Stimulated activated CD4-positive, alpha-beta T cell treated with anti-CD3 and anti-CD28 coated beads, Interleukin-2, amount 100 ng/mL, for 48 hours (primary cell): ENCODE measurements around the gene IKBKE.
"Not testable (repeated sequence)": the region's sequence is repeated elsewhere in the genome, so short reads cannot be mapped to it uniquely, and the experiment has no call there.

Source experiments
- DNase-seq, 2 donors: peaks; one replicate each; pipeline ENCODE4 v3.0.0-alpha.2; 2020

Gene IKBKE

GRCh38 chr1:206477110-206477509, 6.8 kb downstream of the IKBKE start:
- DNase-seq = no peak

DNA sequence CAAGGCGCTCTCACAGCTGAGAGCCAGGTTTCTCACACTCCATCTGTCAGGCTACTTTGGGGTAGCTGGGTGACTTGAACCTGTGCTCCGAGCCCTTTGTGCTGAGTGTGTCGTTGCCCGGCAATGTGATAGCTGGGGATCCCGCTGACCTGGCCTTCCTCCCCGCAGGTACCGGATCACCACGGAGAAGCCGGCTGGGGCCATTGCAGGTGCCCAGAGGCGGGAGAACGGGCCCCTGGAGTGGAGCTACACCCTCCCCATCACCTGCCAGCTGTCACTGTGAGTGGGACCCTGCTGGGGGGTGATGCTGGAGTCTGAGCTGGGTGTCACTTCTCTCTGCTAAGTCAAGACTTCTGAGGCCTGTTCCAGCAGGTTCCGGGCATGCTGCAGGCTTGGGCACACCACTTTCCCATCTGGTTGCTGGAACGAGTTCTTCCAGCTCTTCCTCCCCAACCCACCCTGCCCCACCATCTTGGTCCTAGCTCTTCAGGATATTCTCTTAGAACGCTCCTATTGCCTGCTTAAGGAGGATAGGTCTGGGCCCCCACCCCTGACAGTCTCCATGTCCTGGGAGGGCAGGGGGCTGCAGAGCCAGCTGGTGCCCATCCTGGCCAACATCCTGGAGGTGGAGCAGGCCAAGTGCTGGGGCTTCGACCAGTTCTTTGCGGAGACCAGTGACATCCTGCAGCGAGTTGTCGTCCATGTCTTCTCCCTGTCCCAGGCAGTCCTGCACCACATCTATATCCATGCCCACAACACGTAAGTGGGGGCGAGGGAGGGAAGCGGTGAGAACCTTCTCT, 7.5 kb downstream of the IKBKE start:
- DNase-seq = no peak

DNA sequence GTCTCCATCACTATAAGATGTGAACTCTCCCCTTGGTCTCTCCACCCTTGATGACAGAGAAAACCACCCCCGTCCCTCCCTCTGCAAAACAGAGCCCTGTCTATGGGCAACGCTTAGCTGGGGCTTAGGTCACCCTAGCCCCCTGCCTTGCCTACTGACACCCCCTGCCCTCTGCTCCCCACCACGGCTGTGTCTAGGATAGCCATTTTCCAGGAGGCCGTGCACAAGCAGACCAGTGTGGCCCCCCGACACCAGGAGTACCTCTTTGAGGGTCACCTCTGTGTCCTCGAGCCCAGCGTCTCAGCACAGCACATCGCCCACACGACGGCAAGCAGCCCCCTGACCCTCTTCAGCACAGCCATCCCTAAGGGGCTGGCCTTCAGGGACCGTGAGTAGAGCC, 8.5 kb downstream of the IKBKE start:
- no peak for DNase-seq

DNA sequence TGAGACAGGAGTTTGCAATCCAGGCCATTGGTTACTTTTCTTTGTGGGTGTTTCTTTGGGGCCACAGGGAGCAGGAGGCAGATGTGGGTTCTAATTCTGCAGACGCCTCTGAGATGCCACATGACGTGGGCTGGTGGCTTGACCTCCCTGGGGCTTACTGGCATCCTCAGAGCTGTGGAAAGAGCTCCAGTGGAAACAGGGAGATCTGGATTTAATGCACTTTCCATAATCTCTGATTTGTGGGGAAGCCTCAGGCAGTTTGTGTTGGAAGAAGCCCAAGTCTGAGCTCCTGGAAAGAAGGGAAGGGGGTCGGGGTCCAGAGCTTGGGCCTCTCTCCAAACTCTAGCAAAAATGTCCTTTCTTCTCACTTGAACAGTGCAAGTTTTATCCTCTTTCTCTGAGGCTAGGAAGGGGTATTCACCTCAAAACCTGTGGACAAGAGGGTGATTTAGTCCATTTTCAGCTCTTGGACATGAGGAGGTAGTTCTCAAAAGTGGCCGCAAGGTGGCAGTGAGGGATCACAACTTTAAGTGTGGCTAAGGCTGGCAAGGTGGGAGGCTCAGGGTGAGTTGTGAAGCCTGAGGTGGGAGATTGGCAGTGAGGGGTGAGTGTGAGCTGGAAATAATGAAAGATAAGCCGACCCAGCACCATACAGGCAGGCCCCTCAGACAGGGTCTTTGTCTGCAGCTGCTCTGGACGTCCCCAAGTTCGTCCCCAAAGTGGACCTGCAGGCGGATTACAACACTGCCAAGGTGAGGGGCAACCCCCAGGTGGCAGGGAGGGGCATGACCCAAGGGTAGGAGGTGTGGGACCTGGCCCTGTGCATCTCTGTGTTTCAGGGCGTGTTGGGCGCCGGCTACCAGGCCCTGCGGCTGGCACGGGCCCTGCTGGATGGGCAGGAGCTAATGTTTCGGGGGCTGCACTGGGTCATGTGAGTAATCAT, 9.2 kb downstream of the IKBKE start:
- peak; percentile 60 to 64 for DNase-seq

DNA sequence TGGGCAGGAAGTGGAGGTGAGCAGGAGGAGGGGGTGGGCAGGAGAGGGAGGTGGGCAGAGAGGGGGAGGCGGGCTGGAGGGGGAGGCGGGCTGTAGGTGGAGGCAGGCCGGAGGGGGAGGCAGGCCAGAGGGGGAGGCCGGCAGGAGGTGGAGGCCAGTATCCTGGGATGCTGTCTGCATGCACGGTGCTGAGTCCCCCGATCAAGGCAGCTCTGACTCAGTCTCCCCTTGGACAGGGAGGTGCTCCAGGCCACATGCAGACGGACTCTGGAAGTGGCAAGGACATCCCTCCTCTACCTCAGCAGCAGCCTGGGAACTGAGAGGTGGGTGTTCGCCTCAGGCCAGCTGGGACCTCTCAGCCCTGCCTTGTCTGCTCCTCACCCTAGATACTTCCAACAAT, 9.9 kb downstream of the IKBKE start:
- no peak for DNase-seq

- DNase-seq = no peak
These were observed 12.3 kb downstream of the IKBKE start for GRCh38 chr1:206482611-206483010.

DNA sequence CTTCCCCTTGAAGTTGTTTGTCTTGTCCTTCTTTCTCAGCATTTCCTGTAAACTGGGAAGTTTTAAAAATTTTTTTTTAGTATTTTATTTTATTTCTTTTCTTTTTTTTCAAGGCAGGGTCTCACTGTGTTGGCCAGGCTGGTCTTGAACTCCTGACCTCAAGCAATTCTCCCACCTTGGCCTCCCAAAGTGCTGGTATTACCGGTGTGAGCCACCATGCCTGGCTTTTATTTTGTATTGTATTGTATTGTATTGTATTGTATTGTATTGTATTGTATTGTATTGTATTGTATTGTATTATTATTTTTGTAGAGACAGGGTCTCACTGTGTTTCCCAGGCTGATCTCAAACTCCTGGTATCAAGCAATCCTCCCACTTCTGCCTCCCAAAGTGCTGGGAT, 13.6 kb downstream of the IKBKE start:
- not testable (repeated sequence) for DNase-seq

DNA sequence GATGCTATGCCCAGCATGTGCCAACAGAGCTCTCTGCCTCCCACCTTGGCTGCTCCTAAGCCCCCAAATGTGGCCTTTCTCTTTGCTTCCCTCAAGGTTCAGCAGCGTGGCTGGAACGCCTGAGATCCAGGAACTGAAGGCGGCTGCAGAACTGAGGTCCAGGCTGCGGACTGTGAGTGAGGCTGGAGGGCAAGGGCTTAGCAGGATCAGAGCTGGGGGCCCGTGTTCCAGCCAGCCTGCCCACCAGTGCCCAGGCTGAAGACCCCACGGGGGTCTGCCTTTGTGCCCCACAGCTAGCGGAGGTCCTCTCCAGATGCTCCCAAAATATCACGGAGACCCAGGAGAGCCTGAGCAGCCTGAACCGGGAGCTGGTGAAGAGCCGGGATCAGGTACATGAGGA, 14.6 kb downstream of the IKBKE start:
- no peak for DNase-seq

DNA sequence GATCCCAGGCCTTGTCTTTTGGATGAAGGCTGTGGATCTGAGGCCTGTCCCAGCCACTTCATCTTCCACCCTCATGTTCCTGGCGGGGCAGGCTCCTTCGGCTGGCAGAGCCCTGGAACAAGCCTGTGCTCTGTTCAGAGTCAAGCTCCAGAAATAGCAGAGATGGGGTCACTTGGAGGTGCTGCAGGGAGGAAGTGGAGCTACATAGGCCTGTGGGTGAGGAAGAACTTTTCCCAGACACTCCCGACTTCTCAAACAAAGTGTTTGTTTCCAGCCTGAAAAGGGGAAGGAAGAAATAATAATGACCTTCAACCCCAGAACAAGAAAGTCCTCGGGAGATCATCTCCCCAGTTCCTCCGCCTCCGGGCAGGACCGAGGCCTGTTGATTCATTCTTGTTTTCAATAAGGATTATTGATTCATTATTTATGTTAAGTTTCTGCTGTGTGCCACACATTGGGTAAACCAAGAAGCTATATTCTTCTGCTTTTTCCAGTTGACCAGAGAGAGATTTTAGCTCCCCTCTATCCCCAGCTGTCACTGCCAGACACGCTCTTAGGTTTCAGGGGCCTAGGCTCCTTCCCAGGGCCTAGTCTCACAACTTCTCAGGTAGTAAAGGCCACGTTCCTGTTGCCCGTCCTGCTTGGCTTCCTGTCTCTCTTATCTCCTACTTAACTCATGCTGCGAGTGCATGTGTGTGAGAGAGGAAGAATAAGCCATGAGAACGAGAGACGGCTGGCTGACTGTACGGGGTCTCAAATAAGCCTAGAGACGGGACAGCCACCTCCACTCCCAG, 16.9 kb downstream of the IKBKE start:
- no peak for DNase-seq

DNA sequence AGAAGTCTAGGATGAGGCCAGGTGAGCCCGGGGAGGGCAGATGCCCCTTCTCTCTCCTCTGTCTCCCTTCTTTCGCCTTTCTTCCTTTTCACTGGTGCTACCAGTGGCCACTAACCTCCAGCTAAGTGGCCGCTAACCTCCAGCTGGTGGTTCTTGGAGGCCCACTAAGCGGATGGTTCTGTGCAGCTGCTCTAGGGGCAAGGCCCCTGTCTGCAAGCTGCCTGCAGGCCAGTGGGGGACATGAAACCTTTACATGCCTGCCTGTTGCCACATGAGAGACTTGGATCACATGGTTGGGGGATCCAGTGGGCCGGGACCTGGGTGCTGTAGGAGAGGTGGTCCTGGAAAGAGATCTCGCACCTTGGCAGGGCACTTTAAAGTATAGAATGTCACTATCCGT, 17.7 kb downstream of the IKBKE start:
- no peak for DNase-seq

- DNase-seq = no peak
These were observed 18.2 kb downstream of the IKBKE start for GRCh38 chr1:206488466-206488865.

DNA sequence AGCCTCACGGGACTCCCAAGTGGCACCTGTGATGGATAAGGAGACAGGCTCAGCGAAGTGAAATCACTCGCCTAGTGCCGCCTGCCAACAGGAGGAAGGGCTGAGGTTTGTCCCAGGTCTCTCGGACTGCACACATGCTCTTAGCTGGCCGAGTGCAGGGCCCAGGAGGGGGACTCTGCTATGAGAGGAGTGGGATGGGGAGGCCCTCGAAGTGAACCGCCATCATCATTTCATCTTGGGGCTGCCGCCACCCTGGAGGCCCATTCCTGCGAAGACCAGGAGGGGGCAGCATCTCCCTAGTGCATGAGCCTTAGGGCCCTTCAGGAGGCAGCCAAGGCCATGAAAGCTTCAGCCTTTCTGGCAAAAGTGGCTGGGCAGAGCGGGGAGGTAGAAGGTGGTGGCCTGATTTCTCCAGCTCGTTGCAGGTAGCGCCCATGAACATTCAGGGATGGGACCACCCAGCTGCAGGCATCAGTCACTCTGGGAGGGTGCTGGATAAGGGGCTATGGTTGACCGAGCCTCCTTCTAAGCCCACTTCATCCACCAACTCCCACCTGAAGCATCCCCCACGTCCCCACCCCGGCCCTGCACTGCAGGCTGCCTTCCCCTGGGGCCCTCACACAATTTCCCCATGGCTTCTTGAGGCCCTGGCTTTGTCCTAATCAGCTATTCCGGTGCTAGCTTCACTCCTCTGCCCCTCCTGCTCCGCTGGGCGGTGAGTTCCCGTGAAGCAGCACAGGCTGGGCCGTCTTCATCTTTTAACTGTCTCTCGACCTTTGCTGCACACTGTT, 19.9 kb downstream of the IKBKE start:
- peak; percentile 80 to 82 for DNase-seq

DNA sequence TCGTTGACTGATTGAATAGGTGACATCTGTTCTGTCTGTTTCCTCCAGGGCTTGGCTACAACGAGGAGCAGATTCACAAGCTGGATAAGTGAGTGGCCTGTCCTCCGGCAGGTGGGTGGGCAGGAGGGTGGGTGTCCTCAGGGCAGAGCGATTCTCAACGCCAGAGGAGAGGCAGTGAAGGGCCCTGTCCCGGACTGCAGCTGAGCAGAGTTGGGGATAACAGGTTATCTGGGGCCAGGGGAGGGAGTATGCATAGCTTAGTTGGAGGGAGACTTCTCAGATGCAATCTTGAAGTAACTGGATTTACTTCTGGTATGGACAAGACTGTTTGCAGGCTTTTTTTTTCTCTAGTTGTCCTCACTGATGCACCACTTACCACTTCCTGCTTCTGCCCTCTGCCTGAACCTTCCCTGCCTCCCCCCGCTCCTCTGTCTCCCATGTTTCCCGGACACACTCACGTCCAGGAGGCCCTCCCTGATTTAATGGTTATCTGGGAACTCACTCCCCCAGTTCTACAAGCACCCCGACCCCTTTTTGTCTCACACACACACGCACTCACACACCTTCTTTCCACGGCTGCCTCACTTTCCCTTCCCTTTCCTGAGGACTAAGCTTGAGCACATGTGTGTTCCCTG, 20.6 kb downstream of the IKBKE start:
- no peak for DNase-seq

- DNase-seq = no peak
These were observed 21.3 kb downstream of the IKBKE start for GRCh38 chr1:206491616-206492015.

GRCh38 chr1:206492589-206492988, 22.3 kb downstream of the IKBKE start:
- DNase-seq = no peak

- no peak for DNase-seq
These were observed 23.0 kb downstream of the IKBKE start for GRCh38 chr1:206493279-206493678.

GRCh38 chr1:206495011-206495461, 24.8 kb downstream of the IKBKE start:
- no peak for DNase-seq

GRCh38 chr1:206495493-206496046, 25.3 kb downstream of the IKBKE start:
- DNase-seq = no peak

DNA sequence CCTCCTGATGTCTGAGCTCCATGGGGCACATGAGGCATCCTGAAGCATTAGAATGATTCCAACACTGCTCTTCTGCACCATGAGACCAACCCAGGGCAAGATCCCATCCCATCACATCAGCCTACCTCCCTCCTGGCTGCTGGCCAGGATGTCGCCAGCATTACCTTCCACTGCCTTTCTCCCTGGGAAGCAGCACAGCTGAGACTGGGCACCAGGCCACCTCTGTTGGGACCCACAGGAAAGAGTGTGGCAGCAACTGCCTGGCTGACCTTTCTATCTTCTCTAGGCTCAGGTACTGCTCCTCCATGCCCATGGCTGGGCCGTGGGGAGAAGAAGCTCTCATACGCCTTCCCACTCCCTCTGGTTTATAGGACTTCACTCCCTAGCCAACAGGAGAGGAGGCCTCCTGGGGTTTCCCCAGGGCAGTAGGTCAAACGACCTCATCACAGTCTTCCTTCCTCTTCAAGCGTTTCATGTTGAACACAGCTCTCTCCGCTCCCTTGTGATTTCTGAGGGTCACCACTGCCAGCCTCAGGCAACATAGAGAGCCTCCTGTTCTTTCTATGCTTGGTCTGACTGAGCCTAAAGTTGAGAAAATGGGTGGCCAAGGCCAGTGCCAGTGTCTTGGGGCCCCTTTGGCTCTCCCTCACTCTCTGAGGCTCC, 26.0 kb downstream of the IKBKE start:
- DNase-seq = no peak

DNA sequence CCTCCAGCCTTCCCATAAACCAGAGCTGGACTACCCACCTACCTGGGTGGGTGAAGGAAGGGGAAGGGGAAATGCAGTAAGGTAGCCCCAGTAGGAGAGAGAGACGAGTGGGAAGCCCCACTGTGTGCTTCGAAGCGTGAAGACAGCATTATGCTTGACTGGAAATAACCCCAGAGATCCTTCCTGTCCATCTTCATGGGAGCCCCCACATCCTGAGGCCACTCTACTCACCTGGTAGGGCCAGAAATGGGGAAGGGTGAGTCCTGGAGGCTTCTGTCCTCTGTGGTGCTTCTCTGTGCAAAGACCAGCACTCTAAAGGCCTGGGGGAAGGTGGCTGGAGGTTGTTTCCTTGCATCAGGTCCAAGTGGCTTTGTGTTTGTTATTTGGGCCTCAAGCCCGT, 27.1 kb downstream of the IKBKE start:
- DNase-seq = no peak

DNA sequence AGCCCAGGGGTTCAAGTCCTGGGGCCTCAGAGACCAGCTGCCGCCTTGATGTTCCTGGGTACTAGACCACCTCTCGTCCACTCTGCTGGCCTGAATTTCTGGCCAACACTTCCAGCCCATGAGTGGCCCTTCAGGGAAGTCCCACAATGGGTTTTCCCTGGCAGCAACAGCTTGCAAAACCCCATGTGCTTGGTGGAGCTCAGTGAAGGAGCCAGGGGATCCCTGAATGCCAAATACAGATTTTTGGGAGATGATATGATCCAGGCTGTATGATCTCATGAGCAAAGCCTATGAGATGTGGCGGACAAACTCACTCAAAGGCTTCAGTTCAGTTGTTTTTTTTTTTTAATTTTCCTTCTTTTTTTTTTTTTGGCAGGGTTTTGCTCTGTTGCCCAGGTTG, 27.5 kb downstream of the IKBKE start:
- no peak for DNase-seq
